SU-DHL-6 (cell line): ENCODE measurements around the gene OR10G3.
A peak's percentile ranks its signal among the peaks of the same experiment; 100 is the strongest.

Source experiments
- H2AFZ ChIP-seq: fragments of 200-600 bp; sonication (generic); 2 replicates; pipeline ENCODE4 v1.6.1; 2014; ENCODE audit warnings: low read depth, mild to moderate bottlenecking, moderate library complexity, mixed read lengths, antibody characterized with exemption, low read length; ENCODE audit not compliant: severe bottlenecking
- H3F3A ChIP-seq: fragments of 200-600 bp; shearing (Covaris generic); 2 replicates; pipeline ENCODE4 v1.6.0; 2016; ENCODE audit warnings: antibody characterized with exemption, mild to moderate bottlenecking; ENCODE audit not compliant: insufficient read depth
- H3K27ac ChIP-seq: fragments of 200-600 bp; sonication (generic); 2 replicates; pipeline ENCODE4 v1.5.1; 2016; ENCODE audit warnings: low read depth, mild to moderate bottlenecking, low read length, moderate library complexity, mixed read lengths
- H3K27me3 ChIP-seq: fragments of 200-600 bp; sonication (generic), shearing (Covaris generic); 2 replicates; pipeline ENCODE4 v1.6.0; 2014; ENCODE audit warnings: mild to moderate bottlenecking, low read length
- H3K36me3 ChIP-seq: fragments of 200-600 bp; sonication (generic); 2 replicates; pipeline ENCODE4 v1.6.1; 2014; ENCODE audit warnings: mild to moderate bottlenecking, low read length, mixed read lengths
- H3K4me2 ChIP-seq: fragments of 300-600, 200-600 bp; shearing (Covaris generic), sonication (generic); 2 replicates; pipeline ENCODE4 v1.6.0; 2014; ENCODE audit warnings: low read length, low read depth, mild to moderate bottlenecking; ENCODE audit not compliant: poor library complexity, severe bottlenecking
- H3K4me3 ChIP-seq: fragments of 200-600 bp; sonication (generic); 2 replicates; pipeline ENCODE4 v1.5.1; 2014; ENCODE audit warnings: antibody characterized with exemption, low read length, mild to moderate bottlenecking, mixed read lengths; ENCODE audit not compliant: insufficient read depth, poor library complexity, severe bottlenecking
- H3K79me2 ChIP-seq: fragments of 200-600 bp; sonication (generic); 2 replicates; pipeline ENCODE4 v1.6.1; 2014; ENCODE audit warnings: mild to moderate bottlenecking, low read length, moderate library complexity; ENCODE audit not compliant: insufficient read depth
- H3K9ac ChIP-seq: fragments of 200-600 bp; sonication (generic); 2 replicates; pipeline ENCODE4 v1.7.0; 2014; ENCODE audit warnings: mild to moderate bottlenecking, low read length
- H3K9me2 ChIP-seq: fragments of 200-600 bp; sonication (generic); replicated peaks from 2 replicates; pipeline ENCODE4 v1.6.1; 2014; ENCODE audit warnings: low read length; ENCODE audit not compliant: insufficient read depth
- H3K9me3 ChIP-seq: fragments of 200-600 bp; sonication (generic); 2 replicates; pipeline ENCODE4 v1.6.1; 2014; ENCODE audit warnings: low read length, mixed read lengths; ENCODE audit not compliant: insufficient read depth
- H4K20me1 ChIP-seq: fragments of 200-600 bp; sonication (generic); 2 replicates; pipeline ENCODE4 v1.6.1; 2014; ENCODE audit warnings: low read depth, mild to moderate bottlenecking, antibody characterized with exemption, low read length, moderate library complexity, mixed read lengths
- EZH2phosphoT487 ChIP-seq: fragments of 200-600 bp; sonication (generic), shearing (Covaris generic); conservative IDR thresholded peaks from 2 replicates; pipeline ENCODE4 v1.6.1; 2018; ENCODE audit warnings: mild to moderate bottlenecking, antibody characterized with exemption, low read length, moderate library complexity, mixed read lengths
- TF ChIP-seq, protein P1 (sequence below): fragments of 200-600 bp; sonication (generic); IDR thresholded peaks from one replicate; pipeline ENCODE4 v1.5.1; 2017; ENCODE audit warnings: antibody characterized with exemption, mild to moderate bottlenecking, low read length, moderate library complexity; ENCODE audit not compliant: insufficient read depth, poor library complexity, severe bottlenecking

Gene OR10G3

DNA sequence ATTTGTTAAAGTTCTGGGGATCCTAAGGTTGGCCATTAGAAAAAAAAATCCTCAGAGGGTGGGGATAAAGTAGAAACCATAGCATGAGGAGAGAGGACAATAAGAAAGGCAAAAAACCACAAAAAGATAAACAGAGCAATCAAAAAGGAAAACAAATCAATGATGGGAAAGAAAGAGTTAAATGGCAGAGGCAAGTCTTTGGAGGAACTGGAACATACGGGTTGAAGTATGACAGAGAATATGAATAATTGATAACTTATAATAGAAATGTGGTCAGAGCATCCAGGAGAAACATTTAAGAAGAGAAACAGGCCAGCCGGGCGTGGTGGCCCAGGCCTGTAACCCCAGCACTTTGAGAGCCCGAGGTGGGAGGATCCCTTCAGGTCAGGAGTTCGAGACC lies 35.9 kb downstream of the OR10G3 start:
- Histone ChIP-seq H3K27me3 (no peaks in the 10 kb centered on the region), H3K27ac (no peak overlapping the region), H3K36me3 (no peaks in the 10 kb centered on the region), H3K9me2 (no peaks in the 10 kb centered on the region), H3K9me3 (no peaks in the 10 kb centered on the region), H2AFZ (no peak overlapping the region), H3K79me2 (no peaks in the 10 kb centered on the region), H3K4me2 (no peak overlapping the region), H3F3A (no peaks in the 10 kb centered on the region), H3K4me3 (no peak overlapping the region), H4K20me1 (no peaks in the 10 kb centered on the region), H3K9ac (no peak overlapping the region)
- no peak for TF ChIP-seq EZH2phosphoT487
- TF ChIP-seq, protein P1, sequence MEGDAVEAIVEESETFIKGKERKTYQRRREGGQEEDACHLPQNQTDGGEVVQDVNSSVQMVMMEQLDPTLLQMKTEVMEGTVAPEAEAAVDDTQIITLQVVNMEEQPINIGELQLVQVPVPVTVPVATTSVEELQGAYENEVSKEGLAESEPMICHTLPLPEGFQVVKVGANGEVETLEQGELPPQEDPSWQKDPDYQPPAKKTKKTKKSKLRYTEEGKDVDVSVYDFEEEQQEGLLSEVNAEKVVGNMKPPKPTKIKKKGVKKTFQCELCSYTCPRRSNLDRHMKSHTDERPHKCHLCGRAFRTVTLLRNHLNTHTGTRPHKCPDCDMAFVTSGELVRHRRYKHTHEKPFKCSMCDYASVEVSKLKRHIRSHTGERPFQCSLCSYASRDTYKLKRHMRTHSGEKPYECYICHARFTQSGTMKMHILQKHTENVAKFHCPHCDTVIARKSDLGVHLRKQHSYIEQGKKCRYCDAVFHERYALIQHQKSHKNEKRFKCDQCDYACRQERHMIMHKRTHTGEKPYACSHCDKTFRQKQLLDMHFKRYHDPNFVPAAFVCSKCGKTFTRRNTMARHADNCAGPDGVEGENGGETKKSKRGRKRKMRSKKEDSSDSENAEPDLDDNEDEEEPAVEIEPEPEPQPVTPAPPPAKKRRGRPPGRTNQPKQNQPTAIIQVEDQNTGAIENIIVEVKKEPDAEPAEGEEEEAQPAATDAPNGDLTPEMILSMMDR: no peak

DNA sequence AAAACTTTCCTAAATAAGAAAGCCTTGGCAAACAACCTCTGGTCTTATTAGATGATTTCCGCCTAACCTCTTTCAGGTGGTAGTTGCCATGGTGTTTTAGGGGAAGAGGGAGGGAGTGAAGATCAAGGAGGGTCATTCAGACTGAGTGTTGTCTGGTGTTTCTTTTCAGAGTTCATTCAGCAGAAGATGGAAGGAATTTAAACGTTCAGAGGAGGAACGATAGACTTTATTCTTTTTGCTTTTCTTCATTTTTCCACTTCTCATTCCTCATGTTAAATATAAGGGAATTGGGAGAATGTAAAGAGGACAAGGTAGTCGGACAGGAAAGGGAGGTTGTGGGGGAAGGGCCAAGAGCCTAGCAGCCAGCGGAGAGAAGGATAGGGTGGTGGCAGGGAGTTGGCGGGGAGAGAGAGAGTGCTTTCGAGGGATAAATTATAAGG lies 36.3 kb downstream of the OR10G3 start:
- no peak overlapping the region for H3K4me3 ChIP-seq
- no peaks in the 10 kb centered on the region for H3K9me2 ChIP-seq
- H3K36me3 ChIP-seq: no peaks in the 10 kb centered on the region
- no peak overlapping the region for H3K9ac ChIP-seq
- no peak overlapping the region for H3K27ac ChIP-seq
- H3K27me3 ChIP-seq: no peaks in the 10 kb centered on the region
- peak overlapping the region; percentile 17 for H2AFZ ChIP-seq
- H4K20me1 ChIP-seq: no peaks in the 10 kb centered on the region
- no peaks in the 10 kb centered on the region for H3K79me2 ChIP-seq
- no peaks in the 10 kb centered on the region for H3F3A ChIP-seq
- H3K9me3 ChIP-seq: no peaks in the 10 kb centered on the region
- H3K4me2 ChIP-seq: no peak overlapping the region
- TF ChIP-seq, protein P1: no peak
- TF ChIP-seq EZH2phosphoT487: no peak

DNA sequence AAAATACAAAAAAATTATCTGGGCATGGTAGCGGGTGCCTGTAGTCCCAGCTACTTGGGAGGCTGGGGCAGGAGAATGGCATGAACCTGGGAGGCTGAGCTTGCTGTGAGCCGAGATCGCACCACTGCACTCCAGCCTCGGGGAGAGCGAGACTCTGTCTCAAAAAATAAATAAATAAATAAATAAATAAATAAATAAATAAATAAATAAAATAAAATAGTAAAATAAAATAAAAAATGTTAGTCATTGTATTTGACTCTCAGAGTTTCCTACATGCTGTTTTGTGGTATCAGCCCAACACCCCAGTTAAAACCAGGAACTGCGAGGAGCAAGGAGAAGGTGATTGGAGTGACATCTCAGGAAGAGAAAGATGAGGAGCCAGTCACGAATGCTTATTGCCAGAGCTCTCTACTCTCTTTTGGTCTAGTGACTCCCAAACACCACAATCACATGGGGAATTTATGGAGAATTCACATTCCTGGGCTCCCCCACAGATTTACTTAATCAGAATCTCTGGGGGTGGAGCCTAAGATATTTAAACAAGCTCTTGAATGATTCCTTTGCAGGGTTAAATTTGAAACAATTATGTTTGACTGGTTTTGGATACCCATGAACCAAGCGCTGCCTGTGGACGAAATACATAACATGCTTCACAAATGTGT lies 38.3 kb downstream of the OR10G3 start:
- Histone ChIP-seq H3K27me3 (no peaks in the 10 kb centered on the region), H3K79me2 (no peaks in the 10 kb centered on the region), H3K9me3 (no peaks in the 10 kb centered on the region), H3K9ac (no peak overlapping the region), H2AFZ (no peak overlapping the region), H3F3A (no peaks in the 10 kb centered on the region), H3K4me2 (no peak overlapping the region), H3K4me3 (no peak overlapping the region), H3K27ac (no peak overlapping the region), H3K9me2 (no peaks in the 10 kb centered on the region), H4K20me1 (no peaks in the 10 kb centered on the region), H3K36me3 (no peaks in the 10 kb centered on the region)
- no peak for TF ChIP-seq EZH2phosphoT487
- TF ChIP-seq, protein P1: no peak
